ENCODE measurements around the gene VEGFD.

Gene VEGFD

DNA sequence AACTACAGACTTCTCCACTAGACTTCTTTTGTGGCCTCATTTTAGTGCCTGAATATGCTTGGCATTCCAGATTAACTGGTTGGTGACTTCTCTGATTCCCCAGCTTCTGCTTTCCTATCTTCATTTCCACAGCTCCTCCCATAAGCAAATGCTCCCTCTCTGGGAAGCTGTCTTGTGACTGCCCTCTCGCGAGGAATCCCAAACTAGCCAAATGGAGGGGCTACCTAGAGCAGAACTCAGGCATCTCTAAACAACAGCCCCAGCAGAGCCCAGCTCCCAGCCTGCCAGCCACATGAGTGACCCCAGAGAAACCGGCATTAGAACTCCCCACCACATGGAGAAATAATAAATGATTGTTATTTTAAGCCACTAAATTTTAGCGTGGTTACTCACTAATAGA lies 7.6 kb upstream of the VEGFD start:
- Histone ChIP-seq H3K9ac (ENCODE audit: low read length) (no peak overlapping the region), H3K79me2 (ENCODE audit: low read length) (no peaks in the 10 kb centered on the region), H2AFZ (ENCODE audit: low read length) (no peak overlapping the region), H3K4me2 (ENCODE audit: low read depth, low read length) (no peak overlapping the region), H3K9me3 (replicated peaks; ENCODE audit: insufficient read depth, low read length) (no peaks in the 10 kb centered on the region), H3K27ac (ENCODE audit: low read length) (no peak overlapping the region), H3K9me2 (replicated peaks; ENCODE audit: insufficient read depth, low read length) (no peaks in the 10 kb centered on the region), H3F3A (ENCODE audit: insufficient read depth, low read length) (no peaks in the 10 kb centered on the region), H3K4me1 (ENCODE audit: low read length) (no peaks in the 10 kb centered on the region), H3K36me3 (replicated peaks; ENCODE audit: insufficient read depth, low read length) (no peaks in the 10 kb centered on the region), H3K27me3 (replicated peaks; ENCODE audit: insufficient read depth, low read length) (no peaks in the 10 kb centered on the region), H4K20me1 (ENCODE audit: insufficient read depth, low read length) (no peaks in the 10 kb centered on the region), H3K4me3 (ENCODE audit: low read length) (no peak overlapping the region)
- DNase-seq = no peak
- TF ChIP-seq EZH2phosphoT487 (IDR thresholded peaks at IDR 0.05; ENCODE audit: low read length) = no peak
- no peak for TF ChIP-seq EZH2 (optimal IDR thresholded peaks at IDR 0.05; ENCODE audit: low read depth, low read length)
- TF ChIP-seq, protein P1, sequence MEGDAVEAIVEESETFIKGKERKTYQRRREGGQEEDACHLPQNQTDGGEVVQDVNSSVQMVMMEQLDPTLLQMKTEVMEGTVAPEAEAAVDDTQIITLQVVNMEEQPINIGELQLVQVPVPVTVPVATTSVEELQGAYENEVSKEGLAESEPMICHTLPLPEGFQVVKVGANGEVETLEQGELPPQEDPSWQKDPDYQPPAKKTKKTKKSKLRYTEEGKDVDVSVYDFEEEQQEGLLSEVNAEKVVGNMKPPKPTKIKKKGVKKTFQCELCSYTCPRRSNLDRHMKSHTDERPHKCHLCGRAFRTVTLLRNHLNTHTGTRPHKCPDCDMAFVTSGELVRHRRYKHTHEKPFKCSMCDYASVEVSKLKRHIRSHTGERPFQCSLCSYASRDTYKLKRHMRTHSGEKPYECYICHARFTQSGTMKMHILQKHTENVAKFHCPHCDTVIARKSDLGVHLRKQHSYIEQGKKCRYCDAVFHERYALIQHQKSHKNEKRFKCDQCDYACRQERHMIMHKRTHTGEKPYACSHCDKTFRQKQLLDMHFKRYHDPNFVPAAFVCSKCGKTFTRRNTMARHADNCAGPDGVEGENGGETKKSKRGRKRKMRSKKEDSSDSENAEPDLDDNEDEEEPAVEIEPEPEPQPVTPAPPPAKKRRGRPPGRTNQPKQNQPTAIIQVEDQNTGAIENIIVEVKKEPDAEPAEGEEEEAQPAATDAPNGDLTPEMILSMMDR (IDR thresholded peaks at IDR 0.05; ENCODE audit: low read length) = no peak

DNA sequence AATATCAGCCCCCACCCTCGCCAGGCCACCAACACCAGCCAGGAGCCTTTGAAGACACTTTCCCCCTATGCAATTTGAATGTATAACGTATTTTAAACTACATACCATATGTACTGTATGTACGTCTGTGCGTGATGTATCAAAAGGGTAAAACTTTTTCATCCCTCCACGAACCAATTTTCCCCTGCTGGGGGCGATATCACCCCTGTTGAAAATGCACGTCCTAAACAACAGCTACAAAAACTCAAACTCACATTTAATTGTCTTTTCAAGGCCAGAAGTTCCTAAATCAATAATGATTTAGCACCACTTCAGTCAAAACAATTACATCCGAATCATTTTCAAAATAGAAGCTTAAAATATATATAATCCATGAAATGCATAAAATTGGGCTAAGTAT lies 1.4 kb downstream of the VEGFD start:
- Histone ChIP-seq H3K4me3 (ENCODE audit: low read length) (no peak overlapping the region), H3K4me2 (ENCODE audit: low read depth, low read length) (no peak overlapping the region), H3K79me2 (ENCODE audit: low read length) (no peaks in the 10 kb centered on the region), H3K9me2 (replicated peaks; ENCODE audit: insufficient read depth, low read length) (no peaks in the 10 kb centered on the region), H3K9me3 (replicated peaks; ENCODE audit: insufficient read depth, low read length) (no peaks in the 10 kb centered on the region), H4K20me1 (ENCODE audit: insufficient read depth, low read length) (no peaks in the 10 kb centered on the region), H3K27me3 (replicated peaks; ENCODE audit: insufficient read depth, low read length) (no peaks in the 10 kb centered on the region), H3K36me3 (replicated peaks; ENCODE audit: insufficient read depth, low read length) (no peaks in the 10 kb centered on the region), H3K9ac (ENCODE audit: low read length) (no peak overlapping the region), H3K27ac (ENCODE audit: low read length) (no peak overlapping the region), H3F3A (ENCODE audit: insufficient read depth, low read length) (no peaks in the 10 kb centered on the region), H3K4me1 (ENCODE audit: low read length) (no peaks in the 10 kb centered on the region), H2AFZ (ENCODE audit: low read length) (no peak overlapping the region)
- TF ChIP-seq EZH2phosphoT487 (IDR thresholded peaks at IDR 0.05; ENCODE audit: low read length) = no peak
- TF ChIP-seq, protein P1 (IDR thresholded peaks at IDR 0.05; ENCODE audit: low read length) = no peak
- no peak for TF ChIP-seq EZH2 (optimal IDR thresholded peaks at IDR 0.05; ENCODE audit: low read depth, low read length)
- DNase-seq = no peak

DNA sequence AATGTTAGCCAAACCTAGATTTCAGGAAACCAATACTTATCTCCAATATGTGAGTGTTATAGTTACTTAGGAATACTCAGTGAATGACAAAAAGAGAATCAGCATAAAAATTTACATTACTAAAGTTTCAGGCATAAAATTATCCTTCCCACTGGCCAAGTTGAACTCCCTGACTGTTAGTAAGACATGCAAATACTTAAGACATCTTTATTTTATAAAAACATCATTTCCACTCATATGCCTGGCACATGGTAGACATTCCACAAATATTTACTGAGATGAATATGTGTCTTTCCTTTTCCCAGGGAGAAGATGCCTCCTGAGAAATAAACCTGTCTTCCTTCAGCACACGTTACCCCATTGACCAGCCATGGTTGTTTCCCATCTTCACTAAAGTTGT lies 7.3 kb downstream of the VEGFD start:
- Histone ChIP-seq H3K4me2 (ENCODE audit: low read depth, low read length) (no peak overlapping the region), H4K20me1 (ENCODE audit: insufficient read depth, low read length) (no peaks in the 10 kb centered on the region), H3K79me2 (ENCODE audit: low read length) (no peaks in the 10 kb centered on the region), H3K9me3 (replicated peaks; ENCODE audit: insufficient read depth, low read length) (no peaks in the 10 kb centered on the region), H3K27ac (ENCODE audit: low read length) (no peak overlapping the region), H3K36me3 (replicated peaks; ENCODE audit: insufficient read depth, low read length) (no peaks in the 10 kb centered on the region), H3K27me3 (replicated peaks; ENCODE audit: insufficient read depth, low read length) (no peaks in the 10 kb centered on the region), H3K9me2 (replicated peaks; ENCODE audit: insufficient read depth, low read length) (no peaks in the 10 kb centered on the region), H3K4me3 (ENCODE audit: low read length) (no peak overlapping the region), H3K4me1 (ENCODE audit: low read length) (no peaks in the 10 kb centered on the region), H3F3A (ENCODE audit: insufficient read depth, low read length) (no peaks in the 10 kb centered on the region), H2AFZ (ENCODE audit: low read length) (no peak overlapping the region), H3K9ac (ENCODE audit: low read length) (no peak overlapping the region)
- TF ChIP-seq EZH2 (optimal IDR thresholded peaks at IDR 0.05; ENCODE audit: low read depth, low read length) (no peak), EZH2phosphoT487 (IDR thresholded peaks at IDR 0.05; ENCODE audit: low read length) (no peak)
- TF ChIP-seq, protein P1 (IDR thresholded peaks at IDR 0.05; ENCODE audit: low read length) = no peak
- no peak for DNase-seq
